Measurements from ENCODE around the gene FEM1A. TPM values are rescaled to one million over a fixed set of nuclear protein-coding genes. Genes with fewer than 3 reads are reported as not detected.
"Not testable (repeated sequence)": the region's sequence is repeated elsewhere in the genome, so short reads cannot be mapped to it uniquely, and the experiment has no call there.

The FEM1A gene, protein sequence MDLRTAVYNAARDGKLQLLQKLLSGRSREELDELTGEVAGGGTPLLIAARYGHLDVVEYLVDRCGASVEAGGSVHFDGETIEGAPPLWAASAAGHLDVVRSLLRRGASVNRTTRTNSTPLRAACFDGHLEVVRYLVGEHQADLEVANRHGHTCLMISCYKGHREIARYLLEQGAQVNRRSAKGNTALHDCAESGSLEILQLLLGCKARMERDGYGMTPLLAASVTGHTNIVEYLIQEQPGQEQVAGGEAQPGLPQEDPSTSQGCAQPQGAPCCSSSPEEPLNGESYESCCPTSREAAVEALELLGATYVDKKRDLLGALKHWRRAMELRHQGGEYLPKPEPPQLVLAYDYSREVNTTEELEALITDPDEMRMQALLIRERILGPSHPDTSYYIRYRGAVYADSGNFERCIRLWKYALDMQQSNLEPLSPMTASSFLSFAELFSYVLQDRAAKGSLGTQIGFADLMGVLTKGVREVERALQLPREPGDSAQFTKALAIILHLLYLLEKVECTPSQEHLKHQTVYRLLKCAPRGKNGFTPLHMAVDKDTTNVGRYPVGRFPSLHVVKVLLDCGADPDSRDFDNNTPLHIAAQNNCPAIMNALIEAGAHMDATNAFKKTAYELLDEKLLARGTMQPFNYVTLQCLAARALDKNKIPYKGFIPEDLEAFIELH
- 16.7 and 17.9 TPM in 2 replicates for total RNA-seq

DNA sequence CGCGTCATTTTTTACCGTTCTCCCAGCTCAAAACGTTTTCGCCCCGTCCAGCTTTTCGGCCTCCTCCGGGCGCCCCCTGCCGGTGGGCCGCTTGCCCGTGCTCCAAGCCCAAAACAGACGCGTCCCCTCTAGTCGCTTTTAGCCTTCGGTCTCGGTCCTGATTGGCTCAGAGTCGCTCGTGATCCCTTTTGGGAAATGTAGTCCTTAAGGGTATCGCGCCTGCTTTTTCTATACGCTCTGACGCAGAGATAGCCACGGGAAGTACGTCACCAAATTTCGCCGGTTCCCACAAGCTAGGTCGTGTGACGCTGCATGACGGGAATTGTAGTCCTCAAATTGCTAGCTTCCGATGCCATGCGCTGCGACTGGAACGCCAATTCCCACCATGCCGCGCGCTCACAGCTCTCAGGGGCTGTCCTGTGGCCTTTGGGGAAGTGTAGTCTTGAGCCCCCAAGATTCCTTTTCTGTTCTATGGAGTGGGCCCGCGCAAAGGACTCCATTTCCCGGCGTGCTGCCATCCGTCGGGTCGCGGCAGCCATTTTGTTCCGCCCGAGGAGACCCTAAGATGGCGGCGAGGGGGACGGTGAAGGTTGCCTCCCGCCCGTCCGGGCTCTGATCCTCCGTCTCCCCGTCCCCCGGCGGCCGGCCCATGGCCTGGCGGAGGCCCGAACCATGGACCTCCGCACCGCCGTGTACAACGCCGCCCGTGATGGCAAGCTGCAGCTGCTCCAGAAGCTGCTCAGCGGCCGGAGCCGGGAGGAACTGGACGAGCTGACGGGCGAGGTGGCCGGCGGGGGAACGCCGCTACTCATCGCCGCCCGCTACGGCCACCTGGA lies at the start of gene FEM1A:
FEM1A (plus strand) TSS at position 552 of the 836 bp plus-strand sequence; CDS start at position 673, 121 bp downstream.
- H3K4me3 Mint-ChIP-seq = peak within 1 kb of the TSS; percentile 79
- ATAC-seq (ENCODE audit: low read depth) (peak; percentile 95), DNase-seq (peak; percentile 97)
- intact Hi-C loops (cut with micrococcal nuclease) = loop anchor here (1.0 to 5.0 kb wide), 15 partner anchors 24 to 1113 kb away; partner anchors contain the start of genes ANKRD24, CHAF1A, DUS3L and MYDGF
- H3K27me3 Mint-ChIP-seq = peaks cover 2% of the 10 kb centered on the region
- peak within 1 kb of the TSS; percentile 82 for H3K27ac Mint-ChIP-seq
- peaks cover 33% of the 10 kb centered on the region for H3K4me1 Mint-ChIP-seq
- CTCF ChIA-PET = interaction anchor here (0.9 to 2.3 kb wide), 15 partner anchors 9 to 240 kb away, joined by 3 to 50 read pairs (median 5); partner anchors contain the start of genes DPP9, KDM4B and PLIN3
- POLR2A ChIA-PET = interaction anchor here (0.5 to 3.2 kb wide), 28 partner anchors 9 to 1113 kb away, joined by 3 to 46 read pairs (median 5); partner anchors contain the start of genes DPP9, HDGFL2, KDM4B and MRPL54
- no peaks in the 10 kb centered on the region for H3K9me3 Mint-ChIP-seq
- peaks cover 40% of the 10 kb centered on the region for H3K36me3 Mint-ChIP-seq (ENCODE audit: low read depth)
- TF ChIP-seq, protein P1, sequence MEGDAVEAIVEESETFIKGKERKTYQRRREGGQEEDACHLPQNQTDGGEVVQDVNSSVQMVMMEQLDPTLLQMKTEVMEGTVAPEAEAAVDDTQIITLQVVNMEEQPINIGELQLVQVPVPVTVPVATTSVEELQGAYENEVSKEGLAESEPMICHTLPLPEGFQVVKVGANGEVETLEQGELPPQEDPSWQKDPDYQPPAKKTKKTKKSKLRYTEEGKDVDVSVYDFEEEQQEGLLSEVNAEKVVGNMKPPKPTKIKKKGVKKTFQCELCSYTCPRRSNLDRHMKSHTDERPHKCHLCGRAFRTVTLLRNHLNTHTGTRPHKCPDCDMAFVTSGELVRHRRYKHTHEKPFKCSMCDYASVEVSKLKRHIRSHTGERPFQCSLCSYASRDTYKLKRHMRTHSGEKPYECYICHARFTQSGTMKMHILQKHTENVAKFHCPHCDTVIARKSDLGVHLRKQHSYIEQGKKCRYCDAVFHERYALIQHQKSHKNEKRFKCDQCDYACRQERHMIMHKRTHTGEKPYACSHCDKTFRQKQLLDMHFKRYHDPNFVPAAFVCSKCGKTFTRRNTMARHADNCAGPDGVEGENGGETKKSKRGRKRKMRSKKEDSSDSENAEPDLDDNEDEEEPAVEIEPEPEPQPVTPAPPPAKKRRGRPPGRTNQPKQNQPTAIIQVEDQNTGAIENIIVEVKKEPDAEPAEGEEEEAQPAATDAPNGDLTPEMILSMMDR (IDR thresholded peaks at IDR 0.05) = peak; percentile 84

DNA sequence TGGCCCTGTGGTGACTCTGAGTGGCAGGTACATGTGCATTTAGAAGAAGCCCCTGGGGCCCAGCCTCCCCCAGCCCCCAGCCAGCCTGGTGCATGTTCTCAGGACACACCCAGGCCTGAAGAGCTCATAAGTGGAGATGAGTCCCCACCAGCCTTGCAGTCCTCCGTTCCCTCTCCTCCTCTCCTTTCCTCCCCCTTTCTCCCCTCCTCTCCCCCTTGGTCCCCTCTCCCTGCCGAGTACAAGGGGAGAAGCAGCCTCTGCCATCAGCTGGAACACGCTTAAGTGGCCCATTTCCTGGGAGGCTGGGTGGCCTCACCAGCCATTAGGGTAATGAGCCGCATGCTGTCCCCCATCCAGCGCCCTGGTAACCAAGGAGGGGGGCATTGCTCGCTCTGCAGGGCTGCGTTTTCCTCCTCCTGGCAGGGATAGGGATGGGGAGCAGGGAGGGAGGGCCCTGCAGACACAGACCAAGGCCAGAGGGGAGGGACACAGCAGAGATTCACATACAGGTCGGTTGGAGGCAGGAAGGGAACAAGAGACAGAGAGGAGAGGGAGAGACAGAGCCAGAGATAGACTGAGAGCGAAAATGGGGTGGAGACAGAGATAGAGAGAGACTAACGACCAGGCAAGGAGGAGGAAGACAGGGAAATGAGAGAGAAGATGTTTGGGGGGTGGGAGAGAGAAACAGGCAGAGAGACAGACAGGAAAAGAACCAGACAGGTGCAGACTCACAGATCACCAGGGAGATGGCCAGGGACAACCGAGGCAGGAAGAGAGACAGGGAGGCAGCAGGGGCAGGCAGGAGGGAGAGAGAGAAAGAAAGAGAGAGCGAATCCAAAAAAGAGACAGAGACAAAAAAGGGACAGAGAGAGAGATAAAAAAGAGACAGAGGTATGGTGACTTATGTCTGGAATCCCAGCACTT lies 48.5 kb upstream of the FEM1A start:
- no peaks in the 10 kb centered on the region for H3K9me3 Mint-ChIP-seq
- DNase-seq = no peak
- TF ChIP-seq, protein P1 (IDR thresholded peaks at IDR 0.05) = no peak
- H3K4me1 Mint-ChIP-seq = no peaks in the 10 kb centered on the region
- ChIA-PET POLR2A (no interaction called here), CTCF (no interaction called here)
- no peak overlapping the region for H3K4me3 Mint-ChIP-seq
- H3K27me3 Mint-ChIP-seq = peaks cover 31% of the 10 kb centered on the region
- intact Hi-C loops (cut with micrococcal nuclease) = no loop called here
- H3K27ac Mint-ChIP-seq = no peak overlapping the region
- no peaks in the 10 kb centered on the region for H3K36me3 Mint-ChIP-seq (ENCODE audit: low read depth)
- ATAC-seq (ENCODE audit: low read depth) = no peak

DNA sequence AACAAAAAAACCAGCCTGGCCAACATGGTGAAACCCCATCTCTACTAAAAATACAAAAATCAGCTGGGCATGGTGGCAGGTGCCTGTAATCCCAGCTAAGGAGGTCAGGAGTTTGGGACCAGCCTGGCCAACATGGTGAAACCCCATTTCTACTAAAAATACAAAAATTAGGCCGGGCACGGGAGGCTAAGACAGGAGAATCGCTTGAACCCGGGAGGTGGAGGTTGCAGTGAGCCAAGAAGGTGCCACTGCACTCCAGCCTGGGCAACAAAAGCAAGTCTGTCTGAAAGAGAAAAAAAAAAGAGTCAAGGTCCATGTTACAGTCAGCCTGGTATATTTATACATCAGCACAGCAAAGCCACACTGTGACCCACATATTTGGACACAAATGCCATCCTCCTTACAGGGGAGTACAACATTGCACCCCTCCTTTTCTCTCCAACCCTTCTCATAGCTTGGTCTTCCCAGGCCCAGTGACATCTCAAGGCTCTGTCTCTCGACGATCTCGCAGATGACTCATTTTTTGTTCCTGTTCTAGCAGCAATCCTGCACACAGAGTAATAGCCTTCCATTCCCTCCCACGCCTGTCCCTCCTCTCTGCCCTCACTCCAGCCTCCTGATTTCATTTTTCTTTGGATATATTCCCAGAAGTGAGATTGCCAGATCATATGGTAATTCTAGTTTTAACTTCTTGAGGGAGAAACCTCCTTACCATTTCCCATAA lies 46.9 kb upstream of the FEM1A start:
- Mint-ChIP-seq H3K4me3 (no peak overlapping the region), H3K27ac (no peak overlapping the region), H3K27me3 (peaks cover 38% of the 10 kb centered on the region), H3K4me1 (no peaks in the 10 kb centered on the region), H3K9me3 (no peaks in the 10 kb centered on the region), H3K36me3 (ENCODE audit: low read depth) (no peaks in the 10 kb centered on the region)
- DNase-seq = no peak
- TF ChIP-seq, protein P1 (IDR thresholded peaks at IDR 0.05) = no peak
- CTCF ChIA-PET = interaction anchor here (0.7 kb wide), 1 partner anchor 328 kb away, joined by 3 read pairs; no protein-coding TSS in a partner anchor
- no peak for ATAC-seq (ENCODE audit: low read depth)
- POLR2A ChIA-PET = interaction anchor here (0.6 kb wide), 1 partner anchor 17 kb away, joined by 12 read pairs; no protein-coding TSS in a partner anchor
- intact Hi-C loops (cut with micrococcal nuclease) = no loop called here

DNA sequence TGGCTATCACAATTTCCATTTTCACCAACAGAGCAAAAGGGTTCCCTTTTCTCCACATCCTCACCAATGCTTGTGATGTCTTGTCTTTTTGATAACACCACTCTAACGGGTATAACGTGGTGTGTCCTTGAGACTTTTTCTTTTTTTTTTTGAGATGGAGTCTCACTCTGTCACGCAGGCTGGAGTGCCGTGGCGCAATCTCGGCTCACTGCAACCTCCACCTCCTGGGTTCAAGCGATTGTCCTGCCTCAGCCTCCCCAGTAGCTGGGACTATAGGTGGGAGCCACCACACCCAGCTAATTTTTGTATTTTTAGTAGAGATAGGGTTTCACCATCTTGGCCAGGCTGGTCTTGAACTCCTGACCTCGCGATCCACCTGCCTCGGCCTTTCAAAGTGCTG lies 46.4 kb upstream of the FEM1A start:
- CTCF ChIA-PET = interaction anchor here (0.7 kb wide), 1 partner anchor 328 kb away, joined by 3 read pairs; no protein-coding TSS in a partner anchor
- ATAC-seq (ENCODE audit: low read depth); H3K4me3 Mint-ChIP-seq; intact Hi-C loops (cut with micrococcal nuclease); H3K36me3 Mint-ChIP-seq (ENCODE audit: low read depth); H3K4me1 Mint-ChIP-seq; H3K27ac Mint-ChIP-seq; DNase-seq; H3K9me3 Mint-ChIP-seq: not testable (repeated sequence)
- peaks cover 43% of the 10 kb centered on the region for H3K27me3 Mint-ChIP-seq
- POLR2A ChIA-PET = interaction anchor here (0.6 kb wide), 1 partner anchor 18 kb away, joined by 12 read pairs; no protein-coding TSS in a partner anchor

All from activated B cell treated with CpG ODN at 0.5 μM for 24 hours (primary cell).